Hepatocyte (in vitro differentiated cells): ENCODE results near the gene PTPRD. TPM values are rescaled to one million over a fixed set of nuclear protein-coding genes. Genes with fewer than 3 reads are reported as not detected.

ENCODE experiments used
- DNase-seq: peaks from one replicate; pipeline ENCODE4 v3.0.0-alpha.2; 2016; ENCODE audit warnings: low spot score
- H2AFZ ChIP-seq: fragments of 200-600 bp; sonication (generic); 2 replicates; pipeline ENCODE4 v1.6.0; 2016; ENCODE audit warnings: antibody characterized with exemption, mild to moderate bottlenecking
- H3K27ac ChIP-seq: fragments of 200-600 bp; sonication (generic); 2 replicates; pipeline ENCODE4 v1.5.1; 2016; ENCODE audit warnings: mild to moderate bottlenecking
- H3K27me3 ChIP-seq: fragments of 200-600 bp; sonication (generic); 2 replicates; pipeline ENCODE4 v1.6.1; 2016
- H3K36me3 ChIP-seq: fragments of 200-600 bp; sonication (generic); replicated peaks from 2 replicates; pipeline ENCODE4 v1.5.1; 2016; ENCODE audit warnings: low read depth; ENCODE audit not compliant: insufficient read depth
- H3K4me1 ChIP-seq: fragments of 200-600 bp; sonication (generic); 2 replicates; pipeline ENCODE4 v1.5.1; 2016; ENCODE audit warnings: mild to moderate bottlenecking, moderate library complexity; ENCODE audit not compliant: insufficient read depth
- H3K4me2 ChIP-seq: fragments of 200-600 bp; sonication (generic); 2 replicates; pipeline ENCODE4 v1.6.0; 2016
- H3K4me3 ChIP-seq: fragments of 200-600 bp; sonication (generic); 2 replicates; pipeline ENCODE4 v1.5.1; 2016; ENCODE audit warnings: mild to moderate bottlenecking
- H3K79me2 ChIP-seq: fragments of 200-600 bp; sonication (generic); 2 replicates; pipeline ENCODE4 v1.6.0; 2017; ENCODE audit warnings: mild to moderate bottlenecking
- H3K9me2 ChIP-seq: fragments of 200-600 bp; sonication (generic); replicated peaks from 2 replicates; pipeline ENCODE4 v1.6.0; 2017; ENCODE audit warnings: mild to moderate bottlenecking; ENCODE audit not compliant: insufficient read depth
- H3K9me3 ChIP-seq: fragments of 200-600 bp; sonication (generic); 2 replicates; pipeline ENCODE4 v1.5.1; 2016; ENCODE audit warnings: low read depth, mild to moderate bottlenecking
- H4K20me1 ChIP-seq: fragments of 200-600 bp; sonication (generic); 2 replicates; pipeline ENCODE4 v1.6.0; 2016; ENCODE audit warnings: mild to moderate bottlenecking; ENCODE audit not compliant: insufficient read depth, poor library complexity, severe bottlenecking
- EZH2 ChIP-seq: fragments of 200-600 bp; sonication (generic); IDR thresholded peaks from 2 replicates; pipeline ENCODE4 v1.6.1; 2016; ENCODE audit warnings: antibody characterized with exemption, mild to moderate bottlenecking, borderline replicate concordance
- EZH2phosphoT487 ChIP-seq: fragments of 200-600 bp; sonication (generic); IDR thresholded peaks from one replicate; pipeline ENCODE4 v1.6.1; 2018; ENCODE audit warnings: antibody characterized with exemption, mild to moderate bottlenecking, low read depth, moderate library complexity; ENCODE audit not compliant: unreplicated experiment, severe bottlenecking
- WGBS: methylation state at CpG from one replicate; pipeline ENCODE4 v1.1.6; 2016; ENCODE audit warnings: low lambda C conversion rate; ENCODE audit errors: missing lambda C conversion rate; 5-methylcytosine and 5-hydroxymethylcytosine counted together
- polyA plus RNA-seq: library from polyadenylated mRNA; unstranded; fragments of >200 nt; fragmentation: Nextera tagmentation; extraction: Ambion mirVana; gene quantifications from 2 replicates; pipeline ENCODE4 v1.2.1, GENCODE V29; 2016
- total RNA-seq: library from RNA; depleted of rRNA; stranded (reverse); fragments of >200 nt; gene quantifications from 2 replicates; pipeline ENCODE4 v1.2.3, GENCODE V29; 2014
- TF ChIP-seq, protein P1 (sequence below): fragments of 200-600 bp; sonication (generic); IDR thresholded peaks from 2 replicates; pipeline ENCODE4 v1.5.1; 2016; ENCODE audit warnings: antibody characterized with exemption, mild to moderate bottlenecking; ENCODE audit not compliant: poor library complexity

Gene PTPRD
- total and polyA plus RNA-seq, 2 experiments from 2014 or later: 6.5 to 77.6 TPM

DNA sequence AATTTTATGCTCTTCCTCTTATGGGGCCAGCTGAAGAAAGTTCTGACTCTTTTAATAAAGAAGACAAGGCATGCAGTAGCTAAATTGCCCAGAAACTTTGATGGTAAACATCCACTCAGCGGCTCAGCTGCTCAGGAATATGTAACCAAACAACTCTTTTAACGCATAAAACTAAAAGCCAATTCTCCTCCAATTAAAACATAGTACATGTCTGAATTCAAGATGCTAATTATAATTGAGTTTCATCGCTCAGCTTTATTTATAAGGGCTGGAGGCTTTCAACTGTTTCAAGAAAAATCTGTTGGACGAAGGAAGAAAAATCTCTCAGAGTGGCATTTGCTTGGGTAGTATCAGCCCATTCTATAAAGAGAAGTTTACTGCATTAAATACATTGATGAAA is 359.5 kb downstream of the PTPRD start:
- Histone ChIP-seq H3K4me3 (no peak overlapping the region), H3K79me2 (no peaks in the 10 kb centered on the region), H3K36me3 (no peaks in the 10 kb centered on the region), H3K27ac (no peak overlapping the region), H3K4me1 (no peaks in the 10 kb centered on the region), H4K20me1 (no peaks in the 10 kb centered on the region), H2AFZ (no peak overlapping the region), H3K9me2 (no peaks in the 10 kb centered on the region), H3K27me3 (no peaks in the 10 kb centered on the region), H3K4me2 (no peak overlapping the region), H3K9me3 (no peaks in the 10 kb centered on the region)
- TF ChIP-seq EZH2phosphoT487: no peak
- TF ChIP-seq EZH2: no peak
- TF ChIP-seq, protein P1, sequence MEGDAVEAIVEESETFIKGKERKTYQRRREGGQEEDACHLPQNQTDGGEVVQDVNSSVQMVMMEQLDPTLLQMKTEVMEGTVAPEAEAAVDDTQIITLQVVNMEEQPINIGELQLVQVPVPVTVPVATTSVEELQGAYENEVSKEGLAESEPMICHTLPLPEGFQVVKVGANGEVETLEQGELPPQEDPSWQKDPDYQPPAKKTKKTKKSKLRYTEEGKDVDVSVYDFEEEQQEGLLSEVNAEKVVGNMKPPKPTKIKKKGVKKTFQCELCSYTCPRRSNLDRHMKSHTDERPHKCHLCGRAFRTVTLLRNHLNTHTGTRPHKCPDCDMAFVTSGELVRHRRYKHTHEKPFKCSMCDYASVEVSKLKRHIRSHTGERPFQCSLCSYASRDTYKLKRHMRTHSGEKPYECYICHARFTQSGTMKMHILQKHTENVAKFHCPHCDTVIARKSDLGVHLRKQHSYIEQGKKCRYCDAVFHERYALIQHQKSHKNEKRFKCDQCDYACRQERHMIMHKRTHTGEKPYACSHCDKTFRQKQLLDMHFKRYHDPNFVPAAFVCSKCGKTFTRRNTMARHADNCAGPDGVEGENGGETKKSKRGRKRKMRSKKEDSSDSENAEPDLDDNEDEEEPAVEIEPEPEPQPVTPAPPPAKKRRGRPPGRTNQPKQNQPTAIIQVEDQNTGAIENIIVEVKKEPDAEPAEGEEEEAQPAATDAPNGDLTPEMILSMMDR: no peak
- 97% methylated on average over 4 of the region's 4 CpGs for WGBS
- no peak for DNase-seq

DNA sequence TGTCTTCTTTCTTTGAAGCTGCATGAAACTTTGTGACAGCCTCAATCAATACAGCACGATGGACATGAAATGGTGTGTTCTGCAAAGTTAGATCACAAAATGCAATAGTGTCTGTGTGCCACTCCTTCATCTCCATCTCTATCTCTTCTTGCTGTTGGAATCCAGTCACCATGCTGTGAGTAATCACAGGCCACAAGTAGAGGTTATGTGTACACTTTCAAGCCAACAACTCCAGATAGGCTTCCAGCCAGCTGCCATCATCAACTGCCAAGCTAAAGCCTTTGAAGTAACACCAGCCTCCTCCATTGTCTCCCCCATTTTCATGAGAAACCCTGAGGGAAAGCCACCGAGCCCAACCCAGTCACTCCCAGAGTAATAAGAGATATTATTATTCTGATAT is 360.6 kb downstream of the PTPRD start:
- Histone ChIP-seq H3K27ac (no peak overlapping the region), H3K4me1 (no peaks in the 10 kb centered on the region), H3K9me3 (no peaks in the 10 kb centered on the region), H3K9me2 (no peaks in the 10 kb centered on the region), H3K36me3 (no peaks in the 10 kb centered on the region), H3K79me2 (no peaks in the 10 kb centered on the region), H4K20me1 (no peaks in the 10 kb centered on the region), H2AFZ (no peak overlapping the region), H3K4me2 (no peak overlapping the region), H3K27me3 (no peaks in the 10 kb centered on the region), H3K4me3 (no peak overlapping the region)
- TF ChIP-seq EZH2phosphoT487: no peak
- TF ChIP-seq EZH2: no peak
- 91% methylated on average over 2 of the region's 2 CpGs for WGBS
- DNase-seq: peak; percentile 11

DNA sequence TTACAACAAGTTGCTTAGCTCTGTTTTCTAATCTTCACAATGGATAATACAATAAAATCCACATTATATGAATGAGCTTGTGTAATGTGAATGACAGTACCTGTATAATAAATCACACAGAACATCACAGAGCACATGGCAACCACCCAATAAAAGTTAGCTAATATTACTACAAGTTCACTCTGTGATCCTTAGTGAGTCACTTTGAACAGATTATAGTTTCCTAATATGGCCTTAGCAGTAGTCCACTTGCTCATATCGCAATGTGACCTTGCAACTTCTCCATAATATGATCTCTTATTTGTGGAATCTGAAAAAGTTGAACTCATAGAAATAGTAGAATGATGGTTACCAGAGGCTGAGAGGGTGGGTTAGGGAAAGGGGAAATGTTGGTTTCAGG is 361.3 kb downstream of the PTPRD start:
- Histone ChIP-seq H3K9me2 (no peaks in the 10 kb centered on the region), H4K20me1 (no peaks in the 10 kb centered on the region), H3K36me3 (no peaks in the 10 kb centered on the region), H2AFZ (no peak overlapping the region), H3K4me3 (no peak overlapping the region), H3K79me2 (no peaks in the 10 kb centered on the region), H3K27me3 (no peaks in the 10 kb centered on the region), H3K4me2 (no peak overlapping the region), H3K4me1 (no peaks in the 10 kb centered on the region), H3K9me3 (no peaks in the 10 kb centered on the region), H3K27ac (no peak overlapping the region)
- DNase-seq: peak; percentile 56
- no peak for TF ChIP-seq EZH2
- TF ChIP-seq, protein P1: no peak
- TF ChIP-seq EZH2phosphoT487: no peak
- 78% methylated on average over 1 of the region's 1 CpG for WGBS

DNA sequence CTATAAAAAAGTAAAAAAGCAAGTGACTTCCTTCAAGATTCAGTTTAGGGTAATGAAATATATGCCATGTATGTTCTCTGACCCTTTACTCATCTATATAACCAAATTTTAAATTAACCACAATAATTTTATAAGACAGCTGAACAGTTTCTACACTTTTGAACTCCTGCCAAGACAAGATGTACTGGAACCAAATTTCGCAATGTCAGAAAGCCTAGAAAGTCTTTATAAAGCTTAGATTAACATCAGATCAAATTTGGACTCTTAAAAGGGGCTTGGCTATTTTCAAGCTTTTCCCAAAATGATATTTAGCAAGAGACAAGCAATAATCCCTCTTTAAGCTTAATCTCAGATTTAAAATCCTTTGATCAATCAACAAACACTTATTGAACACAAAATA is 362.6 kb downstream of the PTPRD start:
- no peaks in the 10 kb centered on the region for H3K9me2 ChIP-seq
- no peaks in the 10 kb centered on the region for H3K9me3 ChIP-seq
- H3K27ac ChIP-seq: no peak overlapping the region
- peak; percentile 14 for DNase-seq
- TF ChIP-seq EZH2 (no peak), EZH2phosphoT487 (no peak)
- TF ChIP-seq, protein P1: no peak
- H3K4me1 ChIP-seq: no peaks in the 10 kb centered on the region
- no peaks in the 10 kb centered on the region for H3K27me3 ChIP-seq
- H2AFZ ChIP-seq: no peak overlapping the region
- no peak overlapping the region for H3K4me2 ChIP-seq
- no peaks in the 10 kb centered on the region for H3K79me2 ChIP-seq
- no peaks in the 10 kb centered on the region for H3K36me3 ChIP-seq
- H4K20me1 ChIP-seq: no peaks in the 10 kb centered on the region
- 66% methylated on average over 1 of the region's 1 CpG for WGBS
- no peak overlapping the region for H3K4me3 ChIP-seq
